ENCODE data around the gene CCDC141. TPM values are rescaled to one million over a fixed set of nuclear protein-coding genes. Genes with fewer than 3 reads are reported as not detected.

Gene CCDC141
- total RNA-seq, 5 donors from 2014 or later (not counting 1 experiment from before 2014, with no cell fraction given) = 13.2 to 44.8 (median 16.8) TPM

- H3K27me3 Mint-ChIP-seq = no peaks in the 10 kb centered on the region
- no peak overlapping the region for H3K27ac ChIP-seq (ENCODE audit: low read length)
- no peak for DNase-seq
- H3K4me1 Mint-ChIP-seq = peaks cover 0 to 6% (median 3%) of the 10 kb centered on the region in 3 donors
- no peak overlapping the region for H3K4me3 ChIP-seq (ENCODE audit: control insufficient read depth in 1 of 2, extremely low read depth in 1 of 2, low read length in 1 of 2)
- no peaks in the 10 kb centered on the region for H3K27me3 ChIP-seq (replicated peaks in 1 of 2; ENCODE audit: control insufficient read depth in 2 of 2, extremely low read depth in 1 of 2, insufficient read depth in 2 of 2, low read length in 1 of 2)
- H3K4me1 ChIP-seq (ENCODE audit: control insufficient read depth in 1 of 2, extremely low read depth in 1 of 2, insufficient read depth in 2 of 2, low read length in 2 of 2) = no peaks in the 10 kb centered on the region
- no peak overlapping the region for H3K4me3 Mint-ChIP-seq
- H3K9me3 Mint-ChIP-seq = peaks cover 8 to 25% (median 13%) of the 10 kb centered on the region in 3 donors
- H3K36me3 Mint-ChIP-seq = peaks cover 11% of the 10 kb centered on the region
- no peak overlapping the region for H3K27ac Mint-ChIP-seq
- H3K36me3 ChIP-seq (ENCODE audit: control insufficient read depth in 2 of 2, extremely low read depth in 1 of 2, insufficient read depth in 1 of 2, low read length in 1 of 2) = no peaks in the 10 kb centered on the region
- no peak for ATAC-seq (replicated peaks in 1 of 4)
- ChIA-PET CTCF (no interaction called here), POLR2A (no interaction called here)
- H3K9me3 ChIP-seq = no peaks in the 10 kb centered on the region
These were observed 32.0 kb upstream of the CCDC141 start for GRCh38 chr2:179081954-179082353.

GRCh38 chr2:179072527-179072926 is 22.6 kb upstream of the CCDC141 start:
- Histone ChIP-seq H3K36me3 (ENCODE audit: control insufficient read depth in 2 of 2, extremely low read depth in 1 of 2, insufficient read depth in 1 of 2, low read length in 1 of 2) (no peaks in the 10 kb centered on the region), H3K4me1 (ENCODE audit: control insufficient read depth in 1 of 2, extremely low read depth in 1 of 2, insufficient read depth in 2 of 2, low read length in 2 of 2) (peaks cover 0 to 3% of the 10 kb centered on the region in 2 experiments), H3K27me3 (replicated peaks in 1 of 2; ENCODE audit: control insufficient read depth in 2 of 2, extremely low read depth in 1 of 2, insufficient read depth in 2 of 2, low read length in 1 of 2) (no peaks in the 10 kb centered on the region), H3K27ac (ENCODE audit: low read length) (no peak overlapping the region), H3K9me3 (no peaks in the 10 kb centered on the region), H3K4me3 (ENCODE audit: control insufficient read depth in 1 of 2, extremely low read depth in 1 of 2, low read length in 1 of 2) (no peak overlapping the region)
- peaks cover 4% of the 10 kb centered on the region for H3K36me3 Mint-ChIP-seq
- ChIA-PET CTCF (no interaction called here), POLR2A (no interaction called here)
- H3K4me3 Mint-ChIP-seq = no peak overlapping the region
- H3K4me1 Mint-ChIP-seq = peaks cover 0 to 2% (median 0%) of the 10 kb centered on the region in 3 donors
- ATAC-seq (replicated peaks in 1 of 4) (no peak), DNase-seq (no peak)
- 67% methylated on average over 1 of the region's 3 CpGs for WGBS (ENCODE audit: insufficient coverage)
- no peaks in the 10 kb centered on the region for H3K27me3 Mint-ChIP-seq
- peaks cover 3 to 6% (median 6%) of the 10 kb centered on the region in 3 donors for H3K9me3 Mint-ChIP-seq
- no peak overlapping the region for H3K27ac Mint-ChIP-seq

- no peaks in the 10 kb centered on the region for H3K27me3 ChIP-seq (replicated peaks in 1 of 2; ENCODE audit: control insufficient read depth in 2 of 2, extremely low read depth in 1 of 2, insufficient read depth in 2 of 2, low read length in 1 of 2)
- no peaks in the 10 kb centered on the region for H3K36me3 ChIP-seq (ENCODE audit: control insufficient read depth in 2 of 2, extremely low read depth in 1 of 2, insufficient read depth in 1 of 2, low read length in 1 of 2)
- ATAC-seq (replicated peaks in 1 of 4) = no peak
- no peaks in the 10 kb centered on the region for H3K9me3 ChIP-seq
- H3K27ac ChIP-seq (ENCODE audit: low read length) = no peak overlapping the region
- Mint-ChIP-seq H3K9me3 (peaks cover 0 to 5% (median under 1%) of the 10 kb centered on the region in 3 donors), H3K36me3 (no peaks in the 10 kb centered on the region), H3K4me3 (no peak overlapping the region), H3K4me1 (peaks cover 0 to 2% (median 0%) of the 10 kb centered on the region in 3 donors), H3K27ac (no peak overlapping the region), H3K27me3 (no peaks in the 10 kb centered on the region)
- no peak for DNase-seq
- H3K4me1 ChIP-seq (ENCODE audit: control insufficient read depth in 1 of 2, extremely low read depth in 1 of 2, insufficient read depth in 2 of 2, low read length in 2 of 2) = peaks cover 0 to 3% of the 10 kb centered on the region in 2 experiments
- no peak overlapping the region for H3K4me3 ChIP-seq (ENCODE audit: control insufficient read depth in 1 of 2, extremely low read depth in 1 of 2, low read length in 1 of 2)
- CTCF ChIA-PET = interaction anchor here (0.6 to 0.7 kb wide), 2 partner anchors 240 to 837 kb away, joined by 4 to 8 read pairs; no protein-coding TSS in a partner anchor
- POLR2A ChIA-PET = no interaction called here
- no CpG with 5 or more reads among the region's 3 CpGs for WGBS (ENCODE audit: insufficient coverage)
These were observed 21.9 kb upstream of the CCDC141 start for GRCh38 chr2:179071810-179072355.

GRCh38 chr2:179070895-179071294 is 21.0 kb upstream of the CCDC141 start:
- no peak overlapping the region for H3K27ac Mint-ChIP-seq

GRCh38 chr2:179069685-179070084 is 19.7 kb upstream of the CCDC141 start:
- Mint-ChIP-seq H3K4me3 (no peak overlapping the region), H3K27ac (no peak overlapping the region), H3K36me3 (peaks cover 5% of the 10 kb centered on the region), H3K4me1 (peaks cover 0 to 2% (median 0%) of the 10 kb centered on the region in 3 donors), H3K27me3 (no peaks in the 10 kb centered on the region), H3K9me3 (peaks cover 2 to 5% (median 4%) of the 10 kb centered on the region in 3 donors)
- 100% methylated on average over 1 of the region's 1 CpG for WGBS (ENCODE audit: insufficient coverage)
- Histone ChIP-seq H3K4me3 (ENCODE audit: control insufficient read depth in 1 of 2, extremely low read depth in 1 of 2, low read length in 1 of 2) (no peak overlapping the region), H3K27me3 (replicated peaks in 1 of 2; ENCODE audit: control insufficient read depth in 2 of 2, extremely low read depth in 1 of 2, insufficient read depth in 2 of 2, low read length in 1 of 2) (no peaks in the 10 kb centered on the region), H3K36me3 (ENCODE audit: control insufficient read depth in 2 of 2, extremely low read depth in 1 of 2, insufficient read depth in 1 of 2, low read length in 1 of 2) (no peaks in the 10 kb centered on the region), H3K9me3 (no peaks in the 10 kb centered on the region), H3K4me1 (ENCODE audit: control insufficient read depth in 1 of 2, extremely low read depth in 1 of 2, insufficient read depth in 2 of 2, low read length in 2 of 2) (peaks cover 0 to 3% of the 10 kb centered on the region in 2 experiments), H3K27ac (ENCODE audit: low read length) (no peak overlapping the region)
- ATAC-seq (replicated peaks in 1 of 4) (no peak), DNase-seq (no peak)
- ChIA-PET CTCF (interaction anchor here in 1 of 2 donors (0.6 kb wide), 1 partner anchor 147 kb away, joined by 6 read pairs; no protein-coding TSS in a partner anchor), POLR2A (no interaction called here)

More at GRCh38 chr2:179070895-179071294, 21.0 kb upstream of the CCDC141 start:
- Mint-ChIP-seq H3K4me3 (no peak overlapping the region), H3K9me3 (peaks cover under 1 to 2% (median under 1%) of the 10 kb centered on the region in 3 donors), H3K4me1 (peaks cover 0 to 2% (median 0%) of the 10 kb centered on the region in 3 donors), H3K27me3 (no peaks in the 10 kb centered on the region), H3K36me3 (peaks cover under 1% of the 10 kb centered on the region)
- POLR2A ChIA-PET = interaction anchor here in 1 of 2 donors (0.6 kb wide), 1 partner anchor 24 kb away, joined by 3 read pairs; no protein-coding TSS in a partner anchor
- ATAC-seq (replicated peaks in 1 of 4) (no peak), DNase-seq (no peak)
- H3K27me3 ChIP-seq (replicated peaks in 1 of 2; ENCODE audit: control insufficient read depth in 2 of 2, extremely low read depth in 1 of 2, insufficient read depth in 2 of 2, low read length in 1 of 2) = no peaks in the 10 kb centered on the region
- peaks cover 0 to 3% of the 10 kb centered on the region in 2 experiments for H3K4me1 ChIP-seq (ENCODE audit: control insufficient read depth in 1 of 2, extremely low read depth in 1 of 2, insufficient read depth in 2 of 2, low read length in 2 of 2)
- H3K4me3 ChIP-seq (ENCODE audit: control insufficient read depth in 1 of 2, extremely low read depth in 1 of 2, low read length in 1 of 2) = no peak overlapping the region
- no peaks in the 10 kb centered on the region for H3K36me3 ChIP-seq (ENCODE audit: control insufficient read depth in 2 of 2, extremely low read depth in 1 of 2, insufficient read depth in 1 of 2, low read length in 1 of 2)
- H3K27ac ChIP-seq (ENCODE audit: low read length) = no peak overlapping the region
- H3K9me3 ChIP-seq = no peaks in the 10 kb centered on the region
- no CpG with 5 or more reads among the region's 2 CpGs for WGBS (ENCODE audit: insufficient coverage)
- CTCF ChIA-PET = no interaction called here

- peaks cover 2 to 9% (median 4%) of the 10 kb centered on the region in 3 donors for H3K9me3 Mint-ChIP-seq
- H3K27ac Mint-ChIP-seq = no peak overlapping the region
- Histone ChIP-seq H3K4me3 (ENCODE audit: control insufficient read depth in 1 of 2, extremely low read depth in 1 of 2, low read length in 1 of 2) (no peak overlapping the region), H3K27ac (ENCODE audit: low read length) (no peak overlapping the region), H3K9me3 (no peaks in the 10 kb centered on the region), H3K36me3 (ENCODE audit: control insufficient read depth in 2 of 2, extremely low read depth in 1 of 2, insufficient read depth in 1 of 2, low read length in 1 of 2) (no peaks in the 10 kb centered on the region), H3K27me3 (replicated peaks in 1 of 2; ENCODE audit: control insufficient read depth in 2 of 2, extremely low read depth in 1 of 2, insufficient read depth in 2 of 2, low read length in 1 of 2) (no peaks in the 10 kb centered on the region), H3K4me1 (ENCODE audit: control insufficient read depth in 1 of 2, extremely low read depth in 1 of 2, insufficient read depth in 2 of 2, low read length in 2 of 2) (peaks cover 0 to 3% of the 10 kb centered on the region in 2 experiments)
- no peaks in the 10 kb centered on the region for H3K27me3 Mint-ChIP-seq
- ChIA-PET POLR2A (no interaction called here), CTCF (interaction anchor here in 1 of 2 donors (0.6 kb wide), 1 partner anchor 146 kb away, joined by 6 read pairs; no protein-coding TSS in a partner anchor)
- 100% methylated on average over 1 of the region's 2 CpGs for whole genome bisulfite sequencing (ENCODE audit: insufficient coverage)
- H3K4me1 Mint-ChIP-seq = peaks cover 0 to 2% (median 0%) of the 10 kb centered on the region in 3 donors
- peaks cover 5% of the 10 kb centered on the region for H3K36me3 Mint-ChIP-seq
- DNase-seq = no peak
- H3K4me3 Mint-ChIP-seq = no peak overlapping the region
- no peak for ATAC-seq (replicated peaks in 1 of 4)
These were observed 19.2 kb upstream of the CCDC141 start for GRCh38 chr2:179068991-179069643.
